M059J (cell line): Measurements from ENCODE around the gene METTL13. TPM values are rescaled to one million over a fixed set of nuclear protein-coding genes. Genes with fewer than 3 reads are reported as not detected.
"Not testable (repeated sequence)": the region's sequence is repeated elsewhere in the genome, so short reads cannot be mapped to it uniquely, and the experiment has no call there.

Experiments
- DNase-seq: peaks from one replicate; pipeline ENCODE4 v3.0.0-alpha.2; 2012; ENCODE audit warnings: low read depth
- total RNA-seq: library from RNA; depleted of rRNA; stranded (reverse); fragments of >200 nt; shearing (Covaris generic); gene quantifications from 2 replicates; pipeline ENCODE4 v1.2.3, GENCODE V29; 2014

The METTL13 gene
- total RNA-seq, 1 experiment from 2014 or later = 27.9 TPM

- no peak for DNase-seq
These were observed 11.7 kb upstream of the METTL13 start for GRCh38 chr1:171769754-171770153.

GRCh38 chr1:171772312-171772711 is 9.1 kb upstream of the METTL13 start:
- DNase-seq = no peak

DNA sequence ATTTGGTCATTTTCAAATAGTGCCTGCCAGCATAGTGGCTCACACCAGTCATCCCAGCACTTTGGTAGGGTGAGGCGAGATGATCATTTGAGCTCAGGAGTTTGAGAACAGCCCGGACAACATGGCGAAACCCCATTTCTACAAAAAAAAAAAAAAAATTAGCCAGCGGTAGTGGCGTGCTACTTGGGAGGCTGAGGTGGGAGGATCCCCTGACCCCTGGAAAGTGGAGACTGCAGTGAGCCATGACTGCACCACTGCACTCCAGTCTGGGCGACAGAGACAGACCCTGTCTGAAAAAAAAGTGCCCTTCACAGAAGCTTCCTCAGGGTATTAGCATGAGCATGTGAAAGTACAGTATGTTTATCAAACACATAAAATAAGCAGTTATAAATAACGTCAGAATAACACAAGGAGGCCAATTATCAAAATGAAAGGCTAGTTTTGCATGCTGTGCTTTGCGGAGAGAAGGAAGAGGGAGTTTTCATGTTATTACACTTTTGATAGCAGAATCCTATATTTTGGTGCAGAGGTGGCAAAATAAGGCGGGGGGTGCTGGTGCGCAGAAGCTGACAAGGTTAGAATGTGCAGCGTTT is 781 bp upstream of the METTL13 start:
- no peak for DNase-seq

DNA sequence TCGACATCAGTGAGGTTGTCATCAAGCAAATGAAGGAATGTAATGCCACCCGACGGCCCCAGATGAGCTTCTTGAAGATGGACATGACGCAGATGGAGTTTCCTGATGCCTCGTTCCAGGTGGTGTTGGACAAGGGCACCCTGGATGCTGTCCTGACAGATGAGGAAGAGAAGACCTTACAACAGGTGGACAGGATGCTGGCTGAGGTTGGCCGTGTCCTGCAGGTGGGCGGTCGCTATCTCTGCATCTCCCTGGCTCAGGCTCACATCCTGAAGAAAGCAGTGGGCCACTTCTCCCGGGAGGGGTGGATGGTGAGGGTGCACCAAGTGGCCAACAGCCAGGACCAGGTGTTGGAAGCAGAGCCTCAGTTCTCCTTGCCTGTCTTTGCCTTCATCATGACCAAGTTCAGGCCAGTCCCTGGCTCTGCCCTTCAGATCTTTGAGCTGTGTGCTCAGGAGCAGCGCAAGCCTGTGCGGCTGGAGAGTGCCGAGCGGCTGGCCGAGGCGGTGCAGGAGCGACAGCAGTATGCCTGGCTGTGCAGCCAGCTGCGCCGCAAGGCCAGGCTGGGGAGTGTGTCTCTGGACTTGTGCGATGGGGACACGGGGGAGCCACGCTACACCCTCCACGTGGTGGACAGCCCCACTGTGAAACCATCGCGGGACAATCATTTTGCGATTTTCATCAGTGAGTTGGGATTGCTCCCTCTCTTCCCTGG is 2.5 kb downstream of the METTL13 start:
- DNase-seq = no peak

- no peak for DNase-seq
These were observed 3.3 kb downstream of the METTL13 start for GRCh38 chr1:171784784-171785183.

GRCh38 chr1:171785766-171786165 is 4.3 kb downstream of the METTL13 start:
- DNase-seq = no peak

DNA sequence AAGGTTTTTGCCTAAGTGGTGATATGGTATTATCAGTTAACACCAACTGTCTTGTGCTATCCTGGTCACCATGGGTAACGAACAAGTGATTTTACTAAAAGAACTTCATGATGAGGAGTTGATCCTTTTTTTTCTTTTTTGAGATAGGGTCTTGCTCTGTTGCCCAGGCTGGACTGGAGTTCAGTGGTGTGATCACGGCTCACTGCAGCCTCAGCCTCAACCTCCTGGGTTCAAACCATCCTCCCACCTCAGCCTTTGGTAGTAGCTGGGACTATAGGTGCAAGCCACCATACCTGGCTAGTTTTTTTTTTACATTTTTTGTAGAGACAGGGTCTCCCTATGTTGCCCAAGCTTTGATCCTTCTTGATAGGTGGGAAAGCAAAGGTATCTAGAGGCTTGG is 5.1 kb downstream of the METTL13 start:
- DNase-seq = no peak

DNA sequence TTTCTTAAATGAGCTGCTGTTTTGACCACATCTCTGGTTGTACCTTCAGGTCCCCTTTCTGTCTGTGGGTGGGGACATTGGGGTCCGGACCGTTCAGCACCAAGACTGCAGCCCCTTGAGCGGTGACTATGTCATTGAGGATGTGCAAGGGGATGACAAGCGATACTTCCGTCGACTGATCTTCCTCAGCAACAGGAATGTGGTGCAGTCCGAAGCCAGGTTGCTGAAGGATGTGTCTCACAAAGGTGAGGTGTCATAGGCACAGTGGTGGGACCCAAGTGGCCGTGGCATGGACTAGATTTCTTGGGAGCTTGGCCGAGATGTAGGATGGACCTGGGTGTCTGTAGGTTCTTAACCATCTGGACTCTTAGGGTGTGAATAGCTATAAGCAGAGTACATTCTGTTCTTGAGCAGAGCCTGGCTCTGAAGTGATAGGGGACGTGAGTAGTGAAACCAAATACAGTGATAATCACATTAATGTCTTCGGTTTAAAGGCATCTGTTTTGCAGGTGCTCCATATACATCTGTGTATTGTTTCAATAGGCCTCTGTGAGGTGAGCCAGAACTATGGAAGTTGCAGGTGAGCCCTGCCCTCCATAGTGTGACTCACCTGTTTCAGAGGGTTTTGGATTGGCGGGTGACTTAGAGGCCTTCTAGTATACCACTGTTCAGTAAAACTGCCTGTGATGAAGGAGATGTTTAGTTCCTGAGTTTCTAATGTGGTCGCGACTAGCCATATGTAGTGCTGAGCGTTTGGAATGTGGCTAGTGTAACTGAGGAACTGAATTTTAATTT is 6.4 kb downstream of the METTL13 start:
- DNase-seq = no peak

GRCh38 chr1:171788696-171789095 is 7.2 kb downstream of the METTL13 start:
- DNase-seq = peak; percentile 91

GRCh38 chr1:171790318-171790717 is 8.9 kb downstream of the METTL13 start:
- no peak for DNase-seq

DNA sequence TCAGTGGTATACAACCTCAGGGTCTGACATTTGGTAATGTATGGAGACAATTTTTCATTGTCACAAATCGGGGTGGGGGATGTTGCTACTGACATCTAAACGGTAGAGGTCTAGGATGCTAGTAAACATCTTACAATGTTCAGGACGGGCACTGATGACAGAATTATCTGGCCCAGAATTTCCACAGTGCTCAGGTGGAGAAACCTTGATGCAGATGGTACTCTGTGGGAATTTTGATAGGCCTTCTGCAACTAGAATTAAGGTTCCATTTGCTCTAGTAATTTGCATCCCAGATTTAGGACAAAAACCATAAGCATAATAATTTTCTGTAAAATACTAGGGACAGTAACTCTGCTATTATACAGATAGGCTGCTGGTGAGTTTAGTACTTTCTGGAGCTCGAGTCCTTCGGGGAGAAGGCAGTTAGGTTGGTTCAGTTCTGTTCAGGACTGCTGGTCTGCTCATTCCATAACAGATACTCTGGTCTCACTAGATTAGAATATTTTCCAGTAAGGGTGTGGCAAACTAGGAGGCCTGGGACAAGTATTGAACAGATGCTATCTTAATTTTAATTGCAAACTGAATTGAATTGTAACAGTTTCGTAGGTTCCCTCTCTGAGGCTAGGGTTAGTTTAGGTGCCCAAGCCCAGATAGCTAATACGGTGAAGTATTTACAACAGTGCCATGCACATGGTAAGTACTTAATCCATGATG is 11.4 kb downstream of the METTL13 start:
- DNase-seq = no peak

- peak; percentile 49 for DNase-seq
These were observed 12.2 kb downstream of the METTL13 start for GRCh38 chr1:171793636-171794035.

GRCh38 chr1:171794085-171794484 is 12.6 kb downstream of the METTL13 start:
- DNase-seq = peak; percentile 97

- no peak for DNase-seq
These were observed 15.1 kb downstream of the METTL13 start for GRCh38 chr1:171796592-171796991.

GRCh38 chr1:171798311-171798710 is 16.9 kb downstream of the METTL13 start:
- no peak for DNase-seq

DNA sequence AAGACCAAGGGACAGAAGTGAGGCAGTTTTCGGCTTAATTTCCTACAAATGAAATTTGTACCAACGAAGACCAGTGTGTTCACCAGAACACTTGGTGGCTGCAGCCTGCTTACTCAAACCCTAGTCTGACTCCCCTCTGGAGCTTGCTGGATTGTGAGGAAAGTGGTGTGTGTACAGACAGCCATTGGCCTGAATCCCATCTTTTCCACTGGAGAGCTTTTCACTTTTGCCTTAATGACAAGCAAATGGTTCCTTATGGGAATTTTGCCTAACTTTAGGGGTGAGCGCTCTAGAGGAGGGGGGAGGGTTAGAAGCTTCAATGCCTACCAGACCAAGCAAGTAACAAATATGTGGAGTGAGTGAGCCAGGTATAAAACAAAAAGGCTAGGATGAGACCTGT is 17.3 kb downstream of the METTL13 start:
- no peak for DNase-seq

- DNase-seq = no peak
These were observed 17.7 kb downstream of the METTL13 start for GRCh38 chr1:171799166-171799565.

- DNase-seq = not testable (repeated sequence)
These were observed 18.2 kb downstream of the METTL13 start for GRCh38 chr1:171799698-171800097.

DNA sequence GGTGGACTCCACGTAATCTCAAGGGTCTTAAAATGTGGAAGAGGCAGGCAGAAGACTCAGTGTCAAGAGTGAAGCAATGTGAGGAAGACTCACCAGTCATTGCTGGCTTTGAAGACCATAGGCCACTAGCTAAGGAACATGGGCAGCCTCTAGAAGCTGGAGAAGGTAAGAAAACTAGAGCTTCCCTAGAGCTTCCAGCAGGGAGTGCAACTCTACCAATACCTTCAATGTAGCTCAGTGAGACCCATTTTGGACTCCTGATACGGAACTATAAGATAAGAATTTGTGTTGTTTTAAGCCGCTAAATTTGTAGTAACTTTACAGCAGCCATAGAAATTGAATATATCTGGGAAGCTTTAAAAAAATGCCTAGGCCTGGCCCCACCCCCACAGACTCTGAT is 18.9 kb downstream of the METTL13 start:
- no peak for DNase-seq

DNA sequence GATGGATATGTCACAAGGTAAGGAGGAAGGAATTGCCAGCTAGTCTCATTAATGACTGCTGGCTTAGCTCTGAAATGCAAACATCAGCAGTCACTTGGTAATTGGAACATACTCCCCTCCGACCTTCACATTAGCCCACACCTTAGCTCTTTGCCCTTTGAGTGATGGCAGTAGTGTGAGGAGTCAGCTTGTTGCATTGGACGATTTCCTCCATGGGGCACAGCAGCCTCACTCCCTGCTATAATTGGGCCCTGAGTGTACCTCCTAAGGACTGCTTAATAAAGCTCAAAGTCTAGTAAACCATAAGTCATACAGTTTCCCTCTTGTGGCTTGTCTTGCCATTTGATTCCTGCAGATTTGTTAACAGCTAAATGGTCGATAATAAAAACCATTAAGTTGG is 19.4 kb downstream of the METTL13 start:
- no peak for DNase-seq

DNA sequence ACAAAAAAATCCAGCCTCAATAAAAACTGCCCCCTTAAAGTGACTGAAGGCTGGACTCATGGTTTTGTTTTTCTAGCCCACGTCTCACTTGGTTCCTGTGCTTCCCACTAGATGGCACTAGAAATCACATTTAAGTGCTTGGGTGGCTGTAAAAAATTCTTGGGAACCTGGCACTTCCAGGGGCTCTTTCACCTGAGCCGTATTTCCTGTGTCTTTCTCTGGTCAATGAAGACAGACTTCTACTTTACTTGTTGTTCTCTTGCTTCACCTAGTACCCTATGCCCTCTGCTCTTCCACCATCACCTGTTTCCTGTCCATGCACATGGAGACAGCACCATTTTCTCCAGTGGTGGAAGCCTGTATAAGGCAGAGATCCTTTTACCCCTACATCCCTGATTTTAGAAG is 20.0 kb downstream of the METTL13 start:
- DNase-seq = peak; percentile 50

DNA sequence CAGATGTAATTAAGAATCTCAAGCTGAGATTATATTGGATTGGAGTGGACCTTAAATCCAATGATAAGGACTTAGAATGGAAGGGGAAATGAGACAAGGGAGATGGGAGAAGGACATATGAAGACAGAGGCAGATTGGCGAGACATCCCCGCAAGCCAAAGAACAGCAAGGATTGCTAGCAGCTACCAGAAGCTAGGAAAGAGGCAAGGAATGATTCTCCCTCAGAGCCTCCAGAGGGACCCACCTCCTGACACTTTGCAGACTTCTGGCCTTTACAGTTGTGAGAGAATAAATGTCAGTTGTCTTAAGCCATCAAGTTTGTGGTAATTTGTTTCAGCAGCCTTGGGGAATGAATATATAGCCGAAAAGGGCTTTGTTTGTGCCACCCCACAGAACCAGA is 20.7 kb downstream of the METTL13 start:
- DNase-seq = no peak
